H9 (cell line): ENCODE data around the gene RGS3. TPM values are rescaled to one million over a fixed set of nuclear protein-coding genes. Genes with fewer than 3 reads are reported as not detected.

ENCODE experiments used
- DNase-seq: peaks from one replicate; pipeline ENCODE4 v3.0.0-alpha.2; 2017
- H2AFZ ChIP-seq: one replicate; pipeline ENCODE4 v1.6.1; 2013; ENCODE audit warnings: mild to moderate bottlenecking, low read length, control low read depth, moderate library complexity
- H2AK5ac ChIP-seq: 2 replicates; pipeline ENCODE4 v1.6.1; 2013; ENCODE audit warnings: low read length, control low read depth, mixed read lengths; ENCODE audit not compliant: insufficient read length
- H2BK120ac ChIP-seq: one replicate; pipeline ENCODE4 v1.6.1; 2013; ENCODE audit warnings: low read depth, mild to moderate bottlenecking, low read length, control low read depth, inconsistent platforms; ENCODE audit not compliant: poor library complexity, severe bottlenecking
- H2BK12ac ChIP-seq: 2 replicates; pipeline ENCODE4 v1.6.1; 2013; ENCODE audit warnings: low read length, control low read depth, mixed read lengths, low read depth; ENCODE audit not compliant: insufficient read length
- H2BK15ac ChIP-seq: 2 replicates; pipeline ENCODE4 v1.6.1; 2013; ENCODE audit warnings: low read depth, low read length, control low read depth
- H2BK20ac ChIP-seq: one replicate; pipeline ENCODE4 v1.6.1; 2013; ENCODE audit warnings: low read depth, mild to moderate bottlenecking, low read length, control low read depth, inconsistent platforms; ENCODE audit not compliant: poor library complexity, severe bottlenecking
- H2BK5ac ChIP-seq: 2 replicates; pipeline ENCODE4 v1.6.1; 2013; ENCODE audit warnings: low read length, control low read depth, mixed read lengths; ENCODE audit not compliant: insufficient read length
- H3K14ac ChIP-seq: 2 replicates; pipeline ENCODE4 v1.6.1; 2013; ENCODE audit warnings: low read length, control low read depth; ENCODE audit not compliant: insufficient read depth
- H3K18ac ChIP-seq: 2 replicates; pipeline ENCODE4 v1.6.1; 2013; ENCODE audit warnings: low read depth, mild to moderate bottlenecking, mixed read lengths, low read length, control low read depth; ENCODE audit not compliant: insufficient read length
- H3K23ac ChIP-seq: 2 replicates; pipeline ENCODE4 v1.6.1; 2013; ENCODE audit warnings: low read length, control low read depth, mixed read lengths, low read depth; ENCODE audit not compliant: insufficient read length
- H3K23me2 ChIP-seq: 2 replicates; pipeline ENCODE4 v1.6.1; 2013; ENCODE audit warnings: low read depth, mild to moderate bottlenecking, mixed read lengths, low read length, control low read depth; ENCODE audit not compliant: insufficient read length, poor library complexity, severe bottlenecking
- H3K27ac ChIP-seq: 2 replicates; pipeline ENCODE4 v1.5.1; 2013; ENCODE audit warnings: low read length, control low read depth, mixed read lengths, low read depth; ENCODE audit not compliant: insufficient read length
- H3K27me3 ChIP-seq: 2 replicates; pipeline ENCODE4 v1.6.1; 2013; ENCODE audit warnings: low read length, control low read depth, inconsistent platforms; ENCODE audit not compliant: insufficient read depth
- H3K4ac ChIP-seq: 2 replicates; pipeline ENCODE4 v1.6.1; 2013; ENCODE audit warnings: low read depth, mild to moderate bottlenecking, control low read depth, inconsistent platforms, low read length, moderate library complexity
- H3K4me1 ChIP-seq: 2 replicates; pipeline ENCODE4 v1.6.1; 2013; ENCODE audit warnings: low read length, control low read depth, inconsistent platforms; ENCODE audit not compliant: insufficient read depth
- H3K4me2 ChIP-seq: 2 replicates; pipeline ENCODE4 v1.6.1; 2013; ENCODE audit warnings: low read length, control low read depth, mixed read lengths; ENCODE audit not compliant: insufficient read length, insufficient read depth
- H3K56ac ChIP-seq: 2 replicates; pipeline ENCODE4 v1.6.1; 2013; ENCODE audit warnings: low read depth, mild to moderate bottlenecking, mixed read lengths, low read length, control low read depth; ENCODE audit not compliant: insufficient read length
- H3K79me1 ChIP-seq: 2 replicates; pipeline ENCODE4 v1.6.1; 2013; ENCODE audit warnings: low read depth, mild to moderate bottlenecking, moderate library complexity, low read length, control low read depth, inconsistent platforms; ENCODE audit not compliant: insufficient read depth, poor library complexity, severe bottlenecking
- H3K79me2 ChIP-seq: 2 replicates; pipeline ENCODE4 v1.6.1; 2013; ENCODE audit warnings: low read length, control low read depth, inconsistent platforms; ENCODE audit not compliant: insufficient read depth
- H3K9ac ChIP-seq: 2 replicates; pipeline ENCODE4 v1.6.1; 2013; ENCODE audit warnings: low read length, control low read depth, mixed read lengths; ENCODE audit not compliant: insufficient read length; ENCODE audit errors: extremely low read depth
- H3K9me3 ChIP-seq: one replicate; pipeline ENCODE4 v1.6.1; 2013; ENCODE audit warnings: low read depth, low read length, inconsistent platforms; ENCODE audit not compliant: control insufficient read depth
- H3T11ph ChIP-seq: one replicate; pipeline ENCODE4 v1.6.1; 2013; ENCODE audit warnings: mild to moderate bottlenecking, low read length, control low read depth, inconsistent platforms
- H4K20me1 ChIP-seq: one replicate; pipeline ENCODE4 v1.6.1; 2013; ENCODE audit not compliant: control insufficient read depth, insufficient read length, insufficient read depth
- H4K5ac ChIP-seq: 2 replicates; pipeline ENCODE4 v1.6.1; 2013; ENCODE audit warnings: low read depth, mild to moderate bottlenecking, mixed read lengths, low read length, control low read depth; ENCODE audit not compliant: insufficient read length
- H4K8ac ChIP-seq: replicated peaks from 2 replicates; pipeline ENCODE4 v1.6.1; 2013; ENCODE audit warnings: low read length, control low read depth, mixed read lengths, low read depth; ENCODE audit not compliant: insufficient read length
- H4K91ac ChIP-seq: 2 replicates; pipeline ENCODE4 v1.6.1; 2013; ENCODE audit warnings: low read depth, mild to moderate bottlenecking, moderate library complexity, mixed read lengths, low read length, control low read depth; ENCODE audit not compliant: insufficient read length
- H3K27ac Mint-ChIP-seq, 3 experiments: 2 replicates in 2 of 3; 3 replicates in 1 of 3; pipeline ENCODE4 v1.8.0; 2020 to 2021; ENCODE audit warnings: mixed read lengths in 3 of 3, mild to moderate bottlenecking in 1 of 3, moderate library complexity in 1 of 3
- H3K27me3 Mint-ChIP-seq: 2 replicates; pipeline ENCODE4 v1.8.0; 2021; ENCODE audit warnings: low read depth, mild to moderate bottlenecking, moderate library complexity, mixed read lengths
- H3K36me3 Mint-ChIP-seq, 3 experiments: 2 replicates in 2 of 3; 3 replicates in 1 of 3; pipeline ENCODE4 v1.8.0; 2020 to 2021; ENCODE audit warnings: low read depth in 3 of 3, mixed read lengths in 3 of 3; ENCODE audit not compliant: insufficient read depth in 1 of 3
- H3K4me1 Mint-ChIP-seq, 2 experiments: 2 replicates each; pipeline ENCODE4 v1.8.0; 2020; ENCODE audit warnings: mixed read lengths in 2 of 2
- H3K4me3 Mint-ChIP-seq, 2 experiments: 2 replicates in 1 of 2; 3 replicates in 1 of 2; pipeline ENCODE4 v1.8.0; 2020 to 2021; ENCODE audit warnings: mild to moderate bottlenecking in 2 of 2, mixed read lengths in 2 of 2, moderate library complexity in 1 of 2
- H3K9me3 Mint-ChIP-seq, 2 experiments: 2 replicates in 1 of 2; 3 replicates in 1 of 2; pipeline ENCODE4 v1.8.0; 2020; ENCODE audit warnings: mild to moderate bottlenecking in 2 of 2, mixed read lengths in 2 of 2, moderate library complexity in 1 of 2
- CTCF ChIP-seq: fragments of 200-600 bp; sonication (generic); conservative IDR thresholded peaks from 3 replicates; pipeline ENCODE4 v1.8.0; 2021; ENCODE audit warnings: antibody characterized with exemption, mild to moderate bottlenecking
- WGBS: extraction: QIAGEN DNeasy Blood & Tissue Kit; methylation state at CpG from one replicate; pipeline ENCODE4 v1.1.7; 2013; ENCODE audit warnings: missing lambda C conversion rate, low lambda C conversion rate, mixed read lengths; ENCODE audit not compliant: insufficient read length; ENCODE audit errors: extremely low coverage; 5-methylcytosine and 5-hydroxymethylcytosine counted together
- total RNA-seq: library from RNA; stranded (reverse); gene quantifications from 2 replicates; pipeline ENCODE4 v1.2.1, GENCODE V29; 2021

RGS3 gene
- total RNA-seq, 1 experiment from 2014 or later, result 13.9 TPM

DNA sequence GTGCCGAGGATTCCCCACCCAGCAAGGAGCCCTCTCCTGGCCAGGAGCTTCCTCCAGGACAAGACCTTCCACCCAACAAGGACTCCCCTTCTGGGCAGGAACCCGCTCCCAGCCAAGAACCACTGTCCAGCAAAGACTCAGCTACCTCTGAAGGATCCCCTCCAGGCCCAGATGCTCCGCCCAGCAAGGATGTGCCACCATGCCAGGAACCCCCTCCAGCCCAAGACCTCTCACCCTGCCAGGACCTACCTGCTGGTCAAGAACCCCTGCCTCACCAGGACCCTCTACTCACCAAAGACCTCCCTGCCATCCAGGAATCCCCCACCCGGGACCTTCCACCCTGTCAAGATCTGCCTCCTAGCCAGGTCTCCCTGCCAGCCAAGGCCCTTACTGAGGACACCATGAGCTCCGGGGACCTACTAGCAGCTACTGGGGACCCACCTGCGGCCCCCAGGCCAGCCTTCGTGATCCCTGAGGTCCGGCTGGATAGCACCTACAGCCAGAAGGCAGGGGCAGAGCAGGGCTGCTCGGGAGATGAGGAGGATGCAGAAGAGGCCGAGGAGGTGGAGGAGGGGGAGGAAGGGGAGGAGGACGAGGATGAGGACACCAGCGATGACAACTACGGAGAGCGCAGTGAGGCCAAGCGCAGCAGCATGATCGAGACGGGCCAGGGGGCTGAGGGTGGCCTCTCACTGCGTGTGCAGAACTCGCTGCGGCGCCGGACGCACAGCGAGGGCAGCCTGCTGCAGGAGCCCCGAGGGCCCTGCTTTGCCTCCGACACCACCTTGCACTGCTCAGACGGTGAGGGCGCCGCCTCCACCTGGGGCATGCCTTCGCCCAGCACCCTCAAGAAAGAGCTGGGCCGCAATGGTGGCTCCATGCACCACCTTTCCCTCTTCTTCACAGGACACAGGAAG is 120.2 kb downstream of the RGS3 start:
- Histone ChIP-seq H4K91ac (no peak overlapping the region), H3K9ac (no peak overlapping the region), H2AFZ (no peak overlapping the region), H3K27ac (no peak overlapping the region), H2BK12ac (no peak overlapping the region), H3K18ac (no peak overlapping the region), H2AK5ac (no peak overlapping the region), H2BK120ac (no peak overlapping the region), H3K4ac (no peak overlapping the region), H3K14ac (no peak overlapping the region), H3K4me2 (no peak overlapping the region), H3K79me2 (no peaks in the 10 kb centered on the region), H4K5ac (no peak overlapping the region), H4K8ac (no peak overlapping the region), H3K27me3 (no peaks in the 10 kb centered on the region), H2BK20ac (no peak overlapping the region), H2BK5ac (no peak overlapping the region), H3K56ac (no peak overlapping the region), H3K79me1 (no peaks in the 10 kb centered on the region), H3K23ac (no peak overlapping the region), H3K23me2 (no peaks in the 10 kb centered on the region), H3T11ph (no peak overlapping the region), H4K20me1 (no peaks in the 10 kb centered on the region), H3K9me3 (no peaks in the 10 kb centered on the region), H3K4me1 (peaks cover 2% of the 10 kb centered on the region; the same call in 1 of the 2 replicates), H2BK15ac (no peak overlapping the region)
- TF ChIP-seq CTCF, result no peak
- no peak overlapping the region for H3K4me3 Mint-ChIP-seq
- no peak for DNase-seq
- no peaks in the 10 kb centered on the region for H3K27me3 Mint-ChIP-seq
- peaks cover 9% of the 10 kb centered on the region in 2 experiments; a peak in 3 of 4 replicates for H3K4me1 Mint-ChIP-seq
- H3K9me3 Mint-ChIP-seq, result no peaks in the 10 kb centered on the region
- peaks cover 0 to 14% (median 9%) of the 10 kb centered on the region in 3 experiments; a peak in 4 of 7 replicates for H3K36me3 Mint-ChIP-seq
- no CpG with 5 or more reads among the region's 31 CpGs for WGBS
- H3K27ac Mint-ChIP-seq, result no peak overlapping the region; a peak in 2 of 7 replicates
